HCT116 (cell line): ENCODE data around the gene HOOK1. TPM values are rescaled to one million over a fixed set of nuclear protein-coding genes. Genes with fewer than 3 reads are reported as not detected.

ENCODE experiments used
- ATAC-seq: fragments of 200-7000 bp; cut with Tn5 transposase; 2 replicates; pipeline ENCODE4 v1.9.1; 2020; ENCODE audit warnings: mild to moderate bottlenecking, moderate library complexity
- BruUV-seq: library from RNA; stranded (reverse); fragments of 400-500 nt; replicated peaks from 2 replicates; lab custom pipeline; 2021; lab: Mats Ljungman, UMichigan
- CTCF ChIA-PET: fragments of 300-600 bp; sonication (Branson Sonifier 250); formaldehyde crosslinking; loops from one replicate; lab custom pipeline; 2021; ENCODE audit warnings: antibody characterized with exemption; lab: Charles Lee
- POLR2A ChIA-PET: fragments of 300-600, 350-600 bp; sonication (Branson Sonifier 250); formaldehyde crosslinking; loops from one replicate; lab custom pipeline; 2021; ENCODE audit warnings: antibody characterized with exemption; lab: Charles Lee
- RAD21 ChIA-PET, 2 experiments: fragments of 300-600 bp; sonication (Branson Sonifier 250); formaldehyde crosslinking; loops; one replicate each; lab custom pipeline; 2023; ENCODE audit warnings: low total read pairs in 2 of 2; ENCODE audit not compliant: uncharacterized antibody in 2 of 2, unreplicated experiment in 2 of 2, low non-redundant PET in 1 of 2; lab: Charles Lee
- DNase-seq: peaks from one replicate; pipeline ENCODE4 v3.0.0-alpha.2; 2010; ENCODE audit warnings: low read depth, low spot score
- H2AFZ ChIP-seq: fragments of 200-600 bp; shearing (Covaris generic), sonication (generic); 2 replicates; pipeline ENCODE4 v1.6.1; 2017; ENCODE audit warnings: low read depth, mixed run types, mixed read lengths, antibody characterized with exemption, low read length; ENCODE audit not compliant: poor library complexity, severe bottlenecking
- H3K27ac ChIP-seq: 2 replicates; pipeline ENCODE4 v1.5.1; 2012; ENCODE audit warnings: low read depth, low read length
- H3K27me3 ChIP-seq: fragments of 200-600 bp; sonication (generic); 2 replicates; pipeline ENCODE4 v1.6.1; 2016; ENCODE audit warnings: mixed run types, low read length, mixed read lengths; ENCODE audit not compliant: insufficient read depth
- H3K36me3 ChIP-seq, 2 experiments: fragments of 200-500 bp in 1 of 2; fragments of 200-600 bp in 1 of 2; sonication (Bioruptor generic) in 1 of 2; sonication (generic) in 1 of 2; 2 replicates each; pipeline versions ENCODE4 v1.5.1 to v1.6.1; 2014 to 2016; ENCODE audit warnings: low read length in 2 of 2, inconsistent platforms in 1 of 2, mixed read lengths in 1 of 2, mixed run types in 1 of 2; ENCODE audit not compliant: insufficient read depth in 2 of 2, control insufficient read depth in 1 of 2
- H3K4me1 ChIP-seq, 2 experiments: fragments of 200-600 bp in 1 of 2; sonication (generic) in 1 of 2; 2 replicates each; pipeline versions ENCODE4 v1.5.1 to v1.6.1; 2012 to 2017; ENCODE audit warnings: low read length in 2 of 2, inconsistent platforms in 1 of 2, mild to moderate bottlenecking in 1 of 2, mixed read lengths in 1 of 2, mixed run types in 1 of 2, moderate library complexity in 1 of 2; ENCODE audit not compliant: insufficient read depth in 2 of 2, control insufficient read depth in 1 of 2
- H3K4me2 ChIP-seq: fragments of 200-600 bp; sonication (generic); 2 replicates; pipeline ENCODE4 v1.6.1; 2017; ENCODE audit warnings: mixed run types, low read length, mixed read lengths
- H3K4me3 ChIP-seq, 2 experiments: fragments of 200-600 bp in 1 of 2; sonication (generic) in 1 of 2; replicated peaks in 1 of 2; 2 replicates each; pipeline ENCODE4 v1.5.1; 2011 to 2016; ENCODE audit warnings: low read length in 2 of 2, control low read depth in 1 of 2, low read depth in 1 of 2, mild to moderate bottlenecking in 1 of 2, mixed read lengths in 1 of 2, mixed run types in 1 of 2
- H3K79me2 ChIP-seq: fragments of 200-600 bp; sonication (generic); 2 replicates; pipeline ENCODE4 v1.6.1; 2017; ENCODE audit warnings: mild to moderate bottlenecking, mixed run types, low read length, moderate library complexity, mixed read lengths; ENCODE audit not compliant: insufficient read depth
- H3K9ac ChIP-seq: fragments of 200-600 bp; sonication (generic); 2 replicates; pipeline ENCODE4 v1.6.1; 2016; ENCODE audit warnings: low read length, mixed read lengths
- H3K9me2 ChIP-seq: fragments of 200-600 bp; sonication (generic), shearing (Covaris generic); 2 replicates; pipeline ENCODE4 v1.6.1; 2017; ENCODE audit warnings: mixed run types, mild to moderate bottlenecking, moderate library complexity; ENCODE audit not compliant: insufficient read depth
- H3K9me3 ChIP-seq, 2 experiments: fragments of 200-500 bp in 1 of 2; fragments of 200-600 bp in 1 of 2; sonication (Bioruptor generic) in 1 of 2; sonication (generic) in 1 of 2; 2 replicates each; pipeline ENCODE4 v1.6.1; 2014 to 2017; ENCODE audit warnings: low read length in 2 of 2, mixed read lengths in 2 of 2, inconsistent platforms in 1 of 2, low read depth in 1 of 2, mild to moderate bottlenecking in 1 of 2, mixed run types in 1 of 2, moderate library complexity in 1 of 2; ENCODE audit not compliant: control insufficient read depth in 1 of 2, insufficient read depth in 1 of 2
- H4K20me1 ChIP-seq: fragments of 200-600 bp; sonication (generic), shearing (Covaris generic); 2 replicates; pipeline ENCODE4 v1.6.1; 2017; ENCODE audit warnings: mixed run types, mild to moderate bottlenecking, moderate library complexity; ENCODE audit not compliant: insufficient read depth
- CBX3 ChIP-seq: IDR thresholded peaks from 2 replicates; pipeline ENCODE4 v1.6.1; 2012; ENCODE audit warnings: low read depth
- CEBPB ChIP-seq: IDR thresholded peaks from 2 replicates; pipeline ENCODE4 v1.6.1; 2012; ENCODE audit warnings: low read depth
- EGR1 ChIP-seq: IDR thresholded peaks from 2 replicates; pipeline ENCODE4 v1.6.1; 2012; ENCODE audit warnings: low read depth
- ELF1 ChIP-seq: IDR thresholded peaks from 2 replicates; pipeline ENCODE4 v1.6.1; 2012; ENCODE audit warnings: low read depth, borderline replicate concordance
- EZH2phosphoT487 ChIP-seq: fragments of 200-600 bp; IDR thresholded peaks from 2 replicates; pipeline ENCODE4 v1.6.1; 2018; ENCODE audit warnings: antibody characterized with exemption, borderline replicate concordance
- FOSL1 ChIP-seq: IDR thresholded peaks from 2 replicates; pipeline ENCODE4 v1.6.1; 2012; ENCODE audit warnings: low read depth
- POLR2A ChIP-seq: IDR thresholded peaks from 2 replicates; pipeline ENCODE4 v1.7.0; 2011; ENCODE audit warnings: borderline replicate concordance; ENCODE audit not compliant: insufficient read depth, insufficient read length; ENCODE audit errors: extremely low read depth
- RAD21 ChIP-seq: IDR thresholded peaks from 2 replicates; pipeline ENCODE4 v1.6.1; 2012; ENCODE audit warnings: low read depth, mild to moderate bottlenecking
- SIN3A ChIP-seq: IDR thresholded peaks from 2 replicates; pipeline ENCODE4 v1.6.1; 2012; ENCODE audit warnings: low read depth
- SP1 ChIP-seq: IDR thresholded peaks from 2 replicates; pipeline ENCODE4 v1.6.1; 2012; ENCODE audit warnings: low read depth
- SRF ChIP-seq: IDR thresholded peaks from 2 replicates; pipeline ENCODE4 v1.6.1; 2012; ENCODE audit warnings: low read depth
- TCF7L2 ChIP-seq: IDR thresholded peaks from 2 replicates; pipeline ENCODE4 v1.7.0; 2011; ENCODE audit warnings: borderline replicate concordance, inconsistent platforms; ENCODE audit not compliant: insufficient read depth, insufficient read length; ENCODE audit errors: extremely low read depth
- YY1 ChIP-seq: IDR thresholded peaks from 2 replicates; pipeline ENCODE4 v1.6.1; 2011; ENCODE audit warnings: low read length, low read depth, moderate library complexity, mild to moderate bottlenecking; ENCODE audit not compliant: insufficient replicate concordance; ENCODE audit errors: extremely low read depth
- ZBTB33 ChIP-seq: IDR thresholded peaks from 2 replicates; pipeline ENCODE4 v1.6.1; 2011; ENCODE audit warnings: mild to moderate bottlenecking, low read length, moderate library complexity; ENCODE audit not compliant: insufficient replicate concordance; ENCODE audit errors: extremely low read depth
- ZFX ChIP-seq: fragments of 450-650 bp; IDR thresholded peaks from 2 replicates; pipeline ENCODE4 v1.6.1; 2017
- ZNF274 ChIP-seq: fragments of 200-500 bp; sonication (Bioruptor generic); IDR thresholded peaks from 2 replicates; pipeline ENCODE4 v1.6.1; 2014; ENCODE audit warnings: mild to moderate bottlenecking, low read depth, low read length, inconsistent platforms
- intact Hi-C: fragments of 100-400 bp; cut with micrococcal nuclease; formaldehyde crosslinking; loops from 2 replicates; pipeline ENCODE4 v1.10.0; 2022
- total RNA-seq: library from RNA; stranded (reverse); gene quantifications from one replicate; pipeline ENCODE4 v1.2.1, GENCODE V29; 2021; ENCODE audit not compliant: unreplicated experiment
- TF ChIP-seq, protein P1 (sequence below), 3 experiments: fragments of 200-600 bp in 1 of 3; sonication (generic) in 1 of 3; IDR thresholded peaks in 2 of 3; conservative IDR thresholded peaks in 1 of 3; 2 replicates each; pipeline ENCODE4 v1.5.1; 2012 to 2017; ENCODE audit warnings: low read depth in 2 of 3, low read length in 2 of 3, antibody characterized with exemption in 1 of 3, borderline replicate concordance in 1 of 3, control low read depth in 1 of 3, mild to moderate bottlenecking in 1 of 3, mixed read lengths in 1 of 3, mixed run types in 1 of 3, moderate library complexity in 1 of 3; ENCODE audit not compliant: insufficient read depth in 1 of 3

The HOOK1 gene
- total RNA-seq, 1 experiment from 2014 or later, result 30.9 TPM

GRCh38 chr1:59903141-59903754 lies 88.5 kb downstream of the HOOK1 start:
- RAD21 ChIA-PET, result interaction anchor here (1.1 to 1.4 kb wide), 2 partner anchors 44 kb away, joined by 3 read pairs; no protein-coding TSS in a partner anchor
- ATAC-seq, result peak; percentile 92
- CTCF ChIA-PET, result interaction anchor here (2.9 kb wide), 1 partner anchor 44 kb away, joined by 18 read pairs; no protein-coding TSS in a partner anchor
- H3K27ac ChIP-seq, result no peak overlapping the region
- no peaks in the 10 kb centered on the region for H3K36me3 ChIP-seq
- H3K79me2 ChIP-seq, result no peaks in the 10 kb centered on the region
- H3K27me3 ChIP-seq, result no peaks in the 10 kb centered on the region
- POLR2A ChIA-PET, result no interaction called here
- H3K9ac ChIP-seq, result no peak overlapping the region
- peak; percentile 27 for DNase-seq
- TF ChIP-seq EGR1 (no peak), CBX3 (no peak), SRF (no peak), ZNF274 (no peak), CEBPB (no peak), ELF1 (no peak), EZH2phosphoT487 (no peak), FOSL1 (no peak), POLR2A (no peak), SIN3A (no peak), TCF7L2 (no peak), SP1 (no peak), YY1 (no peak), RAD21 (peak; percentile 59), ZFX (no peak), ZBTB33 (no peak)
- TF ChIP-seq, protein P1, sequence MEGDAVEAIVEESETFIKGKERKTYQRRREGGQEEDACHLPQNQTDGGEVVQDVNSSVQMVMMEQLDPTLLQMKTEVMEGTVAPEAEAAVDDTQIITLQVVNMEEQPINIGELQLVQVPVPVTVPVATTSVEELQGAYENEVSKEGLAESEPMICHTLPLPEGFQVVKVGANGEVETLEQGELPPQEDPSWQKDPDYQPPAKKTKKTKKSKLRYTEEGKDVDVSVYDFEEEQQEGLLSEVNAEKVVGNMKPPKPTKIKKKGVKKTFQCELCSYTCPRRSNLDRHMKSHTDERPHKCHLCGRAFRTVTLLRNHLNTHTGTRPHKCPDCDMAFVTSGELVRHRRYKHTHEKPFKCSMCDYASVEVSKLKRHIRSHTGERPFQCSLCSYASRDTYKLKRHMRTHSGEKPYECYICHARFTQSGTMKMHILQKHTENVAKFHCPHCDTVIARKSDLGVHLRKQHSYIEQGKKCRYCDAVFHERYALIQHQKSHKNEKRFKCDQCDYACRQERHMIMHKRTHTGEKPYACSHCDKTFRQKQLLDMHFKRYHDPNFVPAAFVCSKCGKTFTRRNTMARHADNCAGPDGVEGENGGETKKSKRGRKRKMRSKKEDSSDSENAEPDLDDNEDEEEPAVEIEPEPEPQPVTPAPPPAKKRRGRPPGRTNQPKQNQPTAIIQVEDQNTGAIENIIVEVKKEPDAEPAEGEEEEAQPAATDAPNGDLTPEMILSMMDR (IDR thresholded peaks at IDR 0.05 in 2 of 3, conservative IDR thresholded peaks at IDR 0.05 in 1 of 3; ENCODE audit: borderline replicate concordance in 1 of 3, insufficient read depth in 1 of 3, low read depth in 2 of 3, low read length in 2 of 3), result peak; percentile 46 to 61 (median 60); a peak in 5 of 6 replicates
- H3K9me2 ChIP-seq, result no peaks in the 10 kb centered on the region
- intact Hi-C loops, result loop anchor here (5.0 kb wide), 1 partner anchor 44 kb away; no protein-coding TSS in a partner anchor
- BruUV-seq, result no TSS peak
- no peak overlapping the region for H3K4me3 ChIP-seq
- H3K9me3 ChIP-seq, result no peaks in the 10 kb centered on the region
- H4K20me1 ChIP-seq, result no peaks in the 10 kb centered on the region
- H3K4me1 ChIP-seq, result no peaks in the 10 kb centered on the region
- peak overlapping the region; percentile 11 for H3K4me2 ChIP-seq
- peak overlapping the region; percentile 85 for H2AFZ ChIP-seq
